HG02852 (cell line): ENCODE results near the gene CTSC.
A peak's percentile ranks its signal among the peaks of the same experiment; 100 is the strongest.

Source experiments
- ATAC-seq: cut with Tn5 transposase; IDR thresholded peaks from one replicate; pipeline ENCODE4 v1.9.1; 2021; ENCODE audit warnings: mild to moderate bottlenecking, moderate library complexity; ENCODE audit not compliant: unreplicated experiment

The CTSC gene

DNA sequence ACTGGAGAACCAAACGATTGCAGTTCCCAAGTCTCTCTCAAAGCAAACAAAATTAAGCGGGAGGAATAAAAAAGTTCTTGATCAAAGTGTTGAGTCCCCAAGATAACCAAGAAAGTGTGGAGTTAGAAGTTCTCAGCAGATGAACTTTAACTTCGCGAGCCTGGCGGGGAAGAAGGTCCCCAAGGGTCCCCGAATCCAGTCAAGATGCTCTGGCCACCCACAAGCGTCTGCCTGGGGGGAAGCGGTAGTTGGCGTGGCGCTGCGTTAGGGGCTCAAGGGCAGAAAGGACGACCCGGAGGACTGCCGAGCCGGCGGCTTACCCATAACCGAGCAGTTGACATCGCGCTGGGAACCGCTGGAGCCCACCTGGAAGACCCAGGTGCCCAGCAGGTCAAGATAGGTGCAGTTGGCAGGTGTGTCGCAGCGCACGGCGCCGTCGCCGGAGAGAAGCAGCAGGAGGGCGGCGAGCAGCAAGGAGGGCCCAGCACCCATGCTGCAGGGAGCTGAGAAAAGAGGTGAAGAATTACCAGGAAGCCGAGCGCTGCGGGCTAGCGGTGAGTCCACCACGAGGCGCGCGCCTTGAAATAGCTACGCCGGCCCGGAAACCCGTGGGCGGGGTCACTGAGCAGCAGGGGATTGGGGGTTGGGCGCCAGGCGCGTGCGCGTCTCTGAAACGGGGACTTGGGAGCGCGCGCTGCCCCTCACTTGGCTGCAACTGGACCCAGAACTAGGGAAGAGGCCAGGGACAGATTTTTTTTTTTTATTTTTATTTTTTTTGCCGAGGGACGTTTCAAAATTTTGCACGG is at the start of gene CTSC:
Gene CTSC, minus strand, starts transcription at position 556 of the 806 bp plus-strand sequence. Its CDS starts 64 bp downstream, at position 492.
- ATAC-seq, result peak; percentile 89

DNA sequence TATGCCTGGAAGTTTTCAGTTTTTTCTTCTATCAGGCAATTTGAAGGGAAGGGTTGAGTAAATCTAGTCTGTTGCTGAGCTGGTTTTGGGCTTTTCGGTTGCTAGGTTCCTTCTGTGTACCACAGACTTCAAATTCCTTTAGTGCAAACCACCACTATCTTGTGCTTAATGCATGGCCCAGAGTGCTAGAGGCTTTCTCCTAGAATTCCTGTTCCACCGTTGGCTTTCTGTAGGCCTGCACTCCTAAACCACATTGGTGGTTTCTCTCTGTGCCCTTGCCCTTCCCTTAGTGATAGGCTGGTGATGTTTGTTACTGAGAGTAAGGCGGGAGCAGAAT is 47.1 kb upstream of the CTSC start:
- no peak for ATAC-seq

DNA sequence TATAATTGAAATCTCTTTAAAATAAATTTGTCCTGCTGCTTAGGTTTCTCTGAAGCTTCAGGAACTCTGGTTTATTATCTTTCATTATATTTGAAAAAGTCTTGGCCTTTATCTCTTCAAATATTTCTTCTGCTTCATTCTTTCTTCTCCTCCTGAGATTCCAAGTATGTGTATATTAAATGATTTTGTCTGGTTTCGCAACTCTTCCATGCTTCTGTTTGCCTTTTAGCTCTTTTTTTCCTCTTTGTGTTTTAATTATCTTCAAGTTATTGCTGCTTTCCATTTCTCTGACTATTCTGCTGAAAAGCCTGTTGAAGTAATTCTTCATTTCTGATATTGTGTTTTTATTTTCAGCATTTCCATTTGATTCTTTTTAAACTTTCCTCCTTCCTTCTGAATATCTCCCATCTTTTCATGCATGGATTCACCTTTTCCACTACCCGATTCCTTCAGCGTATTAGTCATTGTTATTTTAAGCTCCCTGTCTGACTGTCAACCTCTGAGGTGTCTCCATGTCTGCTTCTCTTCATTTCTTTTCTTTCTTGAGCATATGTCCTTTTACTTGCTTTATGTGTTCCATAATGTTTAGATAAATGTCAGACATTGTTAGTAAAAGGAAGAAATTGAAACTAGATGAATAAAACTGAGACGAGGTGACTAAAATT is 46.6 kb upstream of the CTSC start:
- no peak for ATAC-seq

DNA sequence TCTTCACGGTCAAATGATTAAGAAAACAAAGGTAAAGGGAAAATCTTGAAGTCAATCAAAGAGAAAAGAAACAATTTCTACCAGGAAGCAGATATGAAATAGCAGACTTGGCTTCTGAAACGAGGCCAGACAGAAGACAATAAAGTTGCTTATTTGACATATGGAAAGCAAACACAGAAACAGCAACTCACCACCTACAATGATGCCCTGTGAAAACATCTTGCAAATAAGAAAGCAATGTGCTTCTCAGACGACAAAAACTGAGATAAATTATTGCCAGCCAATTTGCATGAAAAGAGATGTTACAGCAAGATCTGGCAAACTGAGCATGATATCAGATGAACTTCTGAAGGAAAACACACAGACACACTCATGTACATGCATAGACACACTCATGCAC is 45.9 kb upstream of the CTSC start:
- no peak for ATAC-seq

DNA sequence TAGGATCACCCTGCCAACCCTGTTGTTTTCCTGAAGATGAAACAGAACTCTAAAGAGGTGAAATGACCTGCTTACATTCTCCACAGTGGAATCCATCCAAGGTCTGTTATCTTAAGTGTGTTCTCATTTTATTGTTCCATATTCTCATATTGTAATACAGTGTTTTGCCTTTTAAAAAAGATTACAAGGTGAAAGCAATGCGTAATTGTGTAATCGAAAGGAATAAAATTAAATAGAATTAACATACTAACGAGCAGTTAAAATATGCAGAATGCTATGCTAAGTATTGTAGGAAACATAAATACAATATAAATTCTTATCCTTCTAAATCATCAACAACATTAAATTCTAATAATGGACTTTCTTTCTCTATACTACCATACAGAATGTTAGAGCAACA is 41.6 kb upstream of the CTSC start:
- no peak for ATAC-seq

DNA sequence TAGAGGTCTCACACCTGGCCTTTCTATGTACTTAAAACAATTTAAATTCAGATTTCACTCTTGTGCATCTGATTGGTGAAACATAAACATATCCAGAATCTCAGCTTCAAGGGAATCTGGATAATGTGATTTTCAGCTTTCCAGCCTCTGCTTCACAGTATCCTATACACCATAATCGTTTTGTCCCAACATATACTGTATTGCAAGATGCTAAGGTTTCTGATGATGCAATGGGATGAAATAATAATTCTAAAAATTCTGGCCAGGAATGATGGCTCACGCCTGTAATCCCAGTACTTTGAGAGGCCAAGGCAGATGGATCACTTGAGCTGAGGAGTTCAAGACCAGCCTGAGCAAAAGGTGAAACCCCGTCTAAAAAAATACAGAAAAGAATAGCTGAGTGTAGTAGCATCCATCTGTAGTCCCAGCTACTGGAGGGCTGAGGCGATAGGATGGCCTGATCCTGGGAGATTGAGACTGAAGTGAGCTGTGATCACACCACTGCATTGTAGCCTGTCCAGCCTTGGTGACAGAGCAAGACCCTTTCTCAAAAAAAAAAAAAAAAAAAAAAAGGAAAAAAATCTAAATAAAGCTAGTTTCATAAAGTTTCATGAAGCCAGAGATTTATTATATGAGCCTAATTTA is 41.0 kb upstream of the CTSC start:
- no peak for ATAC-seq

DNA sequence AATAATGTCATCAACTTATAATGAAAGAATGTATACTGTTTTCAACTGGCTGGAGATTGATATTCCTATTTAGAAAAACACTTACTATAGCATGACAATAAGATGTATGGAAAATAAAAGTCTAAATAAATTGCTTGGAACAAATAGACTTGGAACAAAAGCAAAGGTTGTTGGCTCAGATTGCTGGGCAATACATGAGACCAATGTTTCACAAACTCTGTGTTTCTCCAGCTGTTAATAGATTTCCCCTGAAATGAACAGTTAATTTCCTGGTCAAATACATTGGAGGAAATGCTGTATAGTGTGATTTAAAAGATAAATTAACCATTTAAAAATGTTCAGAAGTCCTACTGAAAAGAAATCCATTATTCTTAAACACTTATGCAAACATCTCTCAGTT is 40.1 kb upstream of the CTSC start:
- ATAC-seq, result no peak

DNA sequence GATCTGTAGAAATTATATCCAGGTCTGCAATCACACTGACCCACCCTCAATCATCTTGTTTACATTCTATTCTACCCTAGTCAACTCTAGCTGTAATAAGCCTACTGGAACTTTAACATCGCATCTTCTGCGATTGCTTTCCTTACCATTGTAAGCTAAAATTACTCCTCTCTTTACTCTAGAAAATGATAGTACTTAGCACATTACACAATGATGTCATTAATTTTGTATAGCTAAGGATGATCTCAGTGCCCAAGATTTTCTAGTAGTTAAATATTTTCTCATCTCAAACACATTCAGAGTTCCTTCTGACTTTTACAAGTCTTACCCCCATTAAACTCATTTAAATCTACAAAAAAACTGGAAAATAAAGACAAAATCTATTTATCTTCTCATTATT is 39.6 kb upstream of the CTSC start:
- no peak for ATAC-seq

DNA sequence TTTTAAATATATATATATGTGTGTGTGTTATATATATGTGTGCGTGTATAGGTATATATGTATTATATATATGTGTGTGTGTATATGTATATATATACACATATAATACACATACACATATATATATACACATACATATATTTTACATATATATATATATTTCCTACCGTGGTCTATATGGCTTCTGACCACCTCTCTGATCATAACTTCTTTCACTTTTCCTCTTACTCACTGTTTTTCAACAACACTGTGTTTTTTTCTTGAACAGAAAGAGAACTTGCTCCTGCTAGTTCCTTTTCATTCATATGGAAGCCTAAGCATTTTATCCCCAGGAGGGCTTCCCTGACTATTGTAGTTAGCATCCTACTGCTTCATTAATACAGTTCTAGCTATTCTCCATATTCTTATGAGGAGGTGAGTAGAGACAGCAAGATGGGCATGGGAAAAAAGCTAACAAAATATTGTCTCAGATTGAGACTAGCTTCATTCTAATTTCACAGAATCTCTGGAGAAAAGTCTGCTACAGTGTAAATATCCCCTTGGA is 38.5 kb upstream of the CTSC start:
- no peak for ATAC-seq

DNA sequence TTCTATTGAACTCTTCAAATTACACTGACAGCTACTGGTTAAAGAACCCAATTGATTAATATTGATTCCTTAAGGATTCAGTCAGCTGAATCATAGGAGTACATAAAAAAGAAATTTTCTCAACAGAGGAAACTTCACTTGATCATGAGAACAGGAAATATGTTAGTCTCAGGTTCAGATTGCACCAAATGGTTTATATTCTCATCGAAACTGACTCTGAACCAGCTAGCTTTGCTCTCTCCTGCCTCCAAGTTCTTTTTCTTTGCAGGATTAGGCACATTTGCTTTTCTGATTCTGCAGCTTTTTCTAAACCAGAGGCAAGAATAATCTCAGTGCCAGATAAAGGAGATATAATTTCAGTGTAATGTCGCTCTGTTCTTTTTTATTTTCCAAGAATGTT is 33.2 kb upstream of the CTSC start:
- no peak for ATAC-seq

DNA sequence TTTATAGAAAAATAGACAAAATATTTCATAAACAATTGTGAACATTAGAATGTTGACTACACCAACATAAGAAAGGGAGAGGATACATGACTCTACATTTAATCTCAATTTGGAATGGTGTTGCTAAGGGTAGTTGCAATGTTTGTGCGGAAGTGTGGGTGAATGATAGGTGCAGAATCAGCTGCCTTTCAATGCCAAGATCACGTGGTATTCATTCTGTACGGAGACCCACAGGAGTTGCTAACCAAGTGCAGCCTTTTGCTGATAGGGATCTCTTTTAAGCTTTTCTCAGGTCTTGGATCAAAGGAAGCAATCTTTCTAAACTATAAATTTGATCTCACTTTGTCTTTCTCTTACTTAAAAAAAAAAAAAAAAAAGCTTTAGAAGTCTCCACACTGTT is 29.8 kb upstream of the CTSC start:
- no peak for ATAC-seq

DNA sequence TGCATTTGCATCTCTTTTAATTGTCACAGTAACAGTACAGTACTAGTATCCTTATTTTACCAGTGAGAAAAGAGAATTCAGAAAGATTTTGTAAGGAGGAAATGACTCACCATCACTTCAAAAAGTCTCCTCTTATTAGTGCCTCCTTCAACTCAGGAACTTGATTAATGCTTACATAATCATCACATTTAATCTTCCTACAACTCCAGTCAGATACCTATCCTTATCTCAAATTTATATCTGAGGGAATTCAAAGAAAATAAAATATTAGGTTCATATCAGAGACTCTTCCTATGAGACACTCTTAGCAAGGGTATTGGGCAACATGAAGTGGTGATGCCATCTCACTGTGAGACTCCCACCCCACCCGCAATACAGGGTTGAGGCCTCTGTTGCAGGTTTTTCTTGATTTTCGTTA is 26.1 kb upstream of the CTSC start:
- peak; percentile 46 for ATAC-seq

DNA sequence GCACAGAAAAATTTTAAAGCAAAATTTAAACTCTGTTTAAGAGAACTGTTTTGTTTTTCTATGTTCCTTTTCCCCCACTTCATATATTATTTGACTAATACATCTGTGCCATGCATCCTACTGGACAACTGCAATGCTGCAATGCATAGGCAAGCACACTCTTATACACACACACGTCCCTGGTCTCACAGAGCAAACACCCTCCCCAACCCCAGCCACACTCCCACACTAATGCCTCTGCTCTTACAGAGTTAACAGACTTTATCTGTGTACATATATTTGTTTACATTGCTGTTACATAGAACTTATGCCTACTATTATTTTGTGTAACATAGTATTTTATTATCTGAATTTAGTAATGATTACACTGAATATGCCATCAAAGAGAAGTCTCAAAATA is 25.5 kb upstream of the CTSC start:
- no peak for ATAC-seq

DNA sequence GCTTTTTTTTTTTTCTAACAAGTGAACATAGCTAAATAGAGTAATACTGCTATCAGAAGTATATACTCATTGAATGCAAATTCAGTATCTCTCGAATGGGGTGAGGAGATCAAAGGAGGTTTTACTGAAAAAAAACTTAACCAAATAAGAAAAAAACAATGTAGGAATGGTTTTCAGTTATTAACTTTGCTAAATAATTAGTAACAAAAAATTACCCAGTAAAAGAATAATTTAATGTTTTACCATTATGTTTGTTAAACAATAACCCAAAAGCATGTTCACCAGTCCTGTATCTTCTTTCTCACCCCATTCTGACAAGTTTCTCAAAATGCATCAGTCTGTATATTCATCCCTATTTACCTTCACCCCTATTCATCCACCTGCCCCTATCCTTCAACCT is 22.6 kb upstream of the CTSC start:
- ATAC-seq, result no peak

DNA sequence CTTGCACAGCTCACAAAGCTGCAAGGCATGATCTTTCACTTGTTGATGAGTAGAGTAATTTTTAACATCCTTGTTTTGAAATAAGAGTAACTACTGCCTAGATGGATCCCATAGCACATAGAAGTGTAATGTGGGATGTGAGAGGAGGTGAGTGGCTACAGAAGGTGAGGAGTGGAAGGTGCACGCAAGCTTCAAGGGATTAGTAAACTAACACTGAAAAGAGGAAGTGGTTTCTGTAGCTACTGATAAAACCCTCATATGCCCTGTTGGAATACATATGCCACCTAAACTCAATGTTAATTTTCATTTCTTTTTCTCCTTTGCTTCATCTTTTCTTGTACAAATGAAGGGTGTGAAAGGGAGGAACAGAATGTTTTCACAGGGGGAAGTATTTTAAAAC is 22.0 kb upstream of the CTSC start:
- peak; percentile 53 for ATAC-seq

DNA sequence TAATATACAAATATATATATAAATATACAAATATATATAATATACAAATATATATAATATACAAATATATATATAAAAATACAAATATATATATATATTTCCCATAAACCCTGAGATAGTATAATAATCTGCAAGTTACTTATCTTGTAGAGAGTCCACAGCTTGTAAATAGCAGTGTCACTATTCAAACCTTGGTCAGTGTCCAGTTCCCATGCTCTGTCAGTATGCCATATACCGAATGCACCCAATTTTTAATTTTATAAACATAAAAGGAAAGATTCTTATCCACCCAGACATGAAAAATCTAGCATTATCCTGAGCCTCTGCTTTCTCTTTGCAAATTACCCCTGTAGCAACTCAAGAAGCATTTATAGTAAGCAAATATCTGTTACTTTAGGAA is 21.6 kb upstream of the CTSC start:
- no peak for ATAC-seq

DNA sequence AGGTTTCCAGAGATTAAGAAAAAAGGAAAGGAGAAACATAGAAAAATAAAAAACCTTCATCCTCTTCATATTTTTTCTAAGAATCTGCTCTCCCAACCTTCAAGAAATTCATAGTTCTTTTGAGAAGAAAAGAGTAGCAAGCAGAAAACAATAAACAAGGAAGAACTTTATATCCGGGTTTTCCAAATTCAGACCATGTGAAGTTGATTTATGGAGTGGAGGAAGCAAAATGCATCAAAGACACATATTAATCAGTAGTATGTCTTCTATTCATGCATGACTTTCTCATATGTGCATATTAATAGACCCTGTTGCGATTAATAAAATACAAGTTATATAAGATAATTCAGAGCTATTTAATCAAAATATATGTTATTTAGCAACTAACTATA is 20.5 kb upstream of the CTSC start:
- ATAC-seq, result no peak

DNA sequence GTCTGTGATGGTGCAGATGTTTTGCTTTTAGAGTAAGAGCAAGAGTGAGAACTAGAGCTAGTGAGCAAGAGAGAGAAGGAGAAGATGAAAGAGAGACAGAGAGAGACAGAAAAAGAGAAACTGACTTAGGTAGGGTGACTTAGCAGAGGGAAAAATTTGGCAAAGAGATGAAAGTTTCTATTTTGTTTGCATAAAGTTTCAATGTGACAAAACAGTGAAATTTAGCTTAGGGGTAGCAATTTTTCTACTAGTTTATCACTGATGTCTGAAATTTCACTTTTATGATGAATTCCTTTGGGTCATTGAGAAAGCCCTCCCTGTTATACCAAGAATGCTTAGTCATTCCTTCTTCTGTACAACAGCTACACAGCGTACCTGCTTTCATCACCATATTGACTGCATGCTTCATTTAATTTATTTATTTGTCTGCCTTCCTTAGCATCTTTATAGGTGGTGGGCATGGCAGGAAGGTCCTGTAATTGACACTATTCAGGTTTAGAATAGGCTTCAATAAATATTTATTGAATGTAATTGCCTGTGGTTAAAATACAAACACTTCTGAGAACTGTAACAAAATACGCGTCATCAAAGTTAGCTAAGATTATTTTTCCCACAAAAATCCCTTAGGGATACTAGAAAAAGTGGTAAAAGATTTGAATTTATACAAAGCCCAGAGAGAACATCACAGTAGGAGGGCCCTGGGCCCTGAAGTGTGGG is 19.9 kb upstream of the CTSC start:
- peak; percentile 71 for ATAC-seq

DNA sequence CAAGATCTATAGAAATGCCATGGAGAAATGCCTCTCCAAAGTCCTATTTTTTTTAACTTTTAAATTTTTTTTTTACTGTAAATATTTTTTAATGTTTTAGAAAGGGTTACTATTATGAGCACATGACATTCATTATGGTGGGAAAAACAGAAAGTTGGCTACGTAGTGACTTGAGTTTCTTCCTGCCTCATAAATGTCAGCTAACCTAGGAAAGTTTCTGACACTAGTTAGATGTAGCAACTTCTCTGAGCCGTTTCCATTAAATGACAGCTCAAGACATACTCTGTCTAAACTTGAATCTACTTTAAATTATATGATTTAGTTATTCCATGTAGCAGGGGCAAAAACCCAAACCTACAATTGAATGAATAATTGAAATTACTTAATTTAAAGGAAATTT is 18.4 kb upstream of the CTSC start:
- ATAC-seq, result no peak

DNA sequence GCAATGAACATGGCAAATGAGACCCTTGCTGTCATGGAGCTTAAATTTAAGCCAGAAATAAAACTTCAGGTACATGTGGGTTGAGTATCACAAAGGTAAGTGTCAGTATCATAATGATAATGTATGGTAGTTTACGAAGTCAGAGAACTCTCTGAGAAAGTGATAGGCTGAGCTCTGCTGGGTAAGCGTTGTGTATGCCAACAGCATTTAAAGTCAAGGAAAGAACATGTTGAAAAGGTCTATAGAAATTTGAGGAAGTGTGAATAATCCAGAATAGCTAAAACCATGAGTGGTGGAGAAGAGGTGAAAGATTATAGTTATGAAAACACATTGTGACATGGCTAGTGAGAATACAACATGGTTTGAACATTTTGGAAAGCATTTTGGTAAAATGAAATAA is 17.4 kb upstream of the CTSC start:
- no peak for ATAC-seq

DNA sequence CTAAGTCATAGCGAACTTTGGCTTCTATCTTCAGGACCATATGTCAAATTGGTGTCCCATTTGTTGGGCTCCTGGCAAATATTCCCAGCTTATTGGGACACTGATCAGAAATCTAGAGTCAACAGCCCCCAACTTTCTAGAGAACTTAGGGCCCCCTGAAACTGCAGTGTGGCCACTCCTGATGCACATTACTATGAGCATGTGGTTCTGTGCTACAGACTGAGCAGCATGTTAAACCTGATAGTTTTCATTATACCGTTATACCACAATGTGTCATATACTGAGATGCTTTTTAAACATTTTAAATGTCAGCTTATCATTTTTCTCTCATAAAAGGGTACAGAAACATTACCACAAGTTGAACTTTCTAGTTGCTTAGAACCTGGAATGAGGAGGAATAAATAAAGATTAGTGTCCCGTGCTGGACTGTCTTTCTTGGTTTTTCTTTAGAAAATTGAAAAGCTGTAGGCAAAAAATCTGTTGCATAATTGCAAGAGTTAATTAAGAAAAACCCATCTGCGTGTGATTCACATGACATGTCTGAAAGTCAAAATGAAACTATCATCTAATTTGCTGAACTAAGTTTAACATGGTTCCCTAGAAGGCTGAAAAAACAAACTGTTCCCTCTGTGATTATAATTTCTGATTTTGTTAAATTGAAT is 16.4 kb upstream of the CTSC start:
- ATAC-seq, result peak; percentile 25
